AG09309 (cell line): Measurements from ENCODE around the gene PTPRN2.

Experiments
- DNase-seq: peaks from one replicate; pipeline ENCODE4 v3.0.0-alpha.2; 2010; ENCODE audit warnings: low read depth
- H3K4me3 ChIP-seq: 2 replicates; pipeline ENCODE4 v1.5.1; 2011; ENCODE audit warnings: mild to moderate bottlenecking, low read depth, low read length, moderate library complexity; ENCODE audit not compliant: control insufficient read depth
- CTCF ChIP-seq: IDR thresholded peaks from 2 replicates; pipeline ENCODE4 v1.5.1; 2011; ENCODE audit warnings: mild to moderate bottlenecking, low read depth, low read length, inconsistent platforms; ENCODE audit not compliant: insufficient read depth, control insufficient read depth; ENCODE audit errors: missing control alignments

Gene PTPRN2

GRCh38 chr7:157543276-157543675 is 1044.3 kb downstream of the PTPRN2 start:
- DNase-seq = no peak
- no peak for TF ChIP-seq CTCF
- H3K4me3 ChIP-seq = no peak overlapping the region

DNA sequence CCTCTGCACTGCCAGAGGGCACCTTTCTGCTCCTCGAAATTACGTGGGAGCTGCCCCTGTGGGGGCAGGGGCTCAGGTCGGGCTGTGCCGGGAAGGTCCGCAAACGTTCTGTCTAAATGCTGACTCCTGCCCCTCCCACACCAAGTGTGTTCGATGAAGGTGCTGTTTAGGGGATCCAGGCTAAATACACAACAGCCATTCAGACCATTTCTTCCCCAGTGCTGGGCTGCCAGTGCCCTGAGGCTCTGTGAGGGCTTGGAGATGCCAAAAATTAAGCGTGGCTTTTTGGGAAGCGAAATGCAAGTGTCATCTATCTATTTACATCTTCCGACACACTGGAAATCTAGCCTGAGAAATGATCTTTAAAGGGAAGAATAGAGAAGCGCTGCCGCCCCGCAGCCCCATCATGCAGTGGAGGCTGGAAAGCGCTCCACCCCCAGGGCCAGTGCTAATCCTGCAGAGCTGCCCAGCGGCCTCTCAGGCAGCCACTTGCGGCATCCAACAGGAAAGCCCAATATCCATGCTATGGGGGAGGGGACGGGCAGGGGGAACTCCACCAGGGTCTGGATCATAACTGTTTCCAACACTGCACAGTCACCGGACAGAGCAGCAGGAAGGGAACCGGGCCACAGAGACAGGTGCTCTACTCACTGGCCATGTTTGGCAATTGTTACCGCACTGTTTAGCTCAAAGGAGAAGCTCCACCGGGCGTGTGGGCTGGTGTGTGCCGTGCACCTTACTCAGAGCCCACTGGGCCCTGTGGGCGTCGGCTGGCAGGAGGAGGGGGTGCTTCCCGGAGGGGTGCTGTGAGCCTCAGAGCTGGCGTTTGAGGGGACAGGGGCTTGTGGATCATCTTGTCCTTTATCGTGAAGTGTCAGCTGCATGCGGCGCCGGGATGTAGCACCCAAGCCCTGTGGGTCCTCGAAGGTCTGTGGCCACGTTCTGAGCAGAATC is 1045.3 kb downstream of the PTPRN2 start:
- no peak for DNase-seq
- no peak overlapping the region for H3K4me3 ChIP-seq
- no peak for TF ChIP-seq CTCF

- H3K4me3 ChIP-seq = no peak overlapping the region
- no peak for DNase-seq
- no peak for TF ChIP-seq CTCF
Observed at GRCh38 chr7:157541295-157542067, 1046.1 kb downstream of the PTPRN2 start.

DNA sequence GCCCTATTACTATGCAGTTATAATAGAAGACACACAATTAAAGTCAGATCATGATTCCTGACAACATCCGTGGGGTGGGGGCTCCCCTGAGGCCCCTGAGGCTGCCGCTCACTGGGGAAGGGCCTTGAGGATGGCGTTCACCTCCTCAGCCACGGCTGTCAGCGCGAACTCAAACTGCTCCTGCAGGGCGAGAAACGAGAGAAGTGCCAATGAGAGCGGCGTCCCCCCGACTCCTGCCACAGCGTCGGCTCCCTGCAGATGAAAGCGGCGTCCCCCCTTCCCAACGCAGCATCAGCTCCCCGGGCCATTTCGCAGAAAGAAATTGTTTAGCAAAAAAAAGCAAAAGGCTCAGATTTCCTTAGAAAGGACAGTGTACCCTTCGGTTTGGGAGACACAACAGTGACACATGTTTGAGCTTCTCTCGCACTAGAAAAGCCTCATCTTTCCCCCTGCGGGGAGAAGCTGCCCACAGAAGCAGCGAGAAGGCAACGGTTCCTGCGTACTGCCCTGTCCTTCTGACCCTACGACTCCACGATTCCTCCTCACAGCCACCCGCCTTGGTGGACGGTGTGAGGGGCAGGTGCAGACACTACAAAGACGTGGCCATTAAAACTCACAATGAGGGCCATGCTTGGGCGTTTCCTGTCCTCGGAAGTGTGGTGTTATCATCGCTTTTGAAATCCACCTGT is 1046.9 kb downstream of the PTPRN2 start:
- no peak overlapping the region for H3K4me3 ChIP-seq
- no peak for DNase-seq
- TF ChIP-seq CTCF = no peak

- DNase-seq = no peak
- TF ChIP-seq CTCF = no peak
- no peak overlapping the region for H3K4me3 ChIP-seq
Observed at GRCh38 chr7:157540020-157540419, 1047.6 kb downstream of the PTPRN2 start.

DNA sequence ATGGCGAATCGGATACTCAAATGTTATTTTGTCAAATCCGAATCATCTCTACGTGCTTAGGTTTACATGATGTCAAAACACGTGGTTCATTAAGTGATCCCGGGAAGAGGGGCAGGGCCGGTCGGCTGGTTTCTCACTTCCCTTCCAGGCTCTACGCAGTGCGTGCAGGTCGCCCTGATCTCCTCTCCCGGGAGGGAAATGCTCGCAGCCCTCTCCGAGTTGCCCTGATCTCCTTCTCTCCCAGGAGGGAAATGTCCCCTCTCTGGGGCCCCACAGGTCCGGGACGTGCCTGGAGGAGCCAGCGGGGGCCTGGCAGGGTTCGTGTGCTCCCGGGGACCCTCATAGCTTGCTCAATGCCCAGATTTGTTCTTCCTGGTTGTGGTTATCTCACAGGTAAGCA is 1048.1 kb downstream of the PTPRN2 start:
- no peak for TF ChIP-seq CTCF
- DNase-seq = no peak
- H3K4me3 ChIP-seq = no peak overlapping the region
